ENCODE results near the gene PARK7. TPM values are rescaled to one million over a fixed set of nuclear protein-coding genes. Genes with fewer than 3 reads are reported as not detected.

The PARK7 gene
- total RNA-seq, 1 experiment from 2014 or later: 352 TPM

- DNase-seq (ENCODE audit: low spot score): no peak
- Histone ChIP-seq H3K4me3 (ENCODE audit: low read depth, low read length, poor library complexity, severe bottlenecking) (peak overlapping the region; percentile 79), H3K36me3 (ENCODE audit: insufficient read depth, low read length, poor library complexity, severe bottlenecking) (no peaks in the 10 kb centered on the region), H3K4me1 (ENCODE audit: insufficient read depth, low read length, poor library complexity, severe bottlenecking) (peaks cover 60% of the 10 kb centered on the region), H3K9me3 (ENCODE audit: low read depth, low read length, poor library complexity, severe bottlenecking) (no peaks in the 10 kb centered on the region), H3K27ac (ENCODE audit: low read depth, low read length, poor library complexity, severe bottlenecking) (peak overlapping the region; percentile 85), H3K27me3 (replicated peaks; ENCODE audit: insufficient read depth, low read depth, low read length, poor library complexity) (no peaks in the 10 kb centered on the region)
- intact Hi-C loops (cut with micrococcal nuclease; ENCODE audit: unreplicated experiment): no loop called here
- TF ChIP-seq CTCF (conservative IDR thresholded peaks at IDR 0.05; ENCODE audit: low read depth, low read length) (no peak), EZH2 (IDR thresholded peaks at IDR 0.05; ENCODE audit: borderline replicate concordance, low read depth, low read length, poor library complexity, severe bottlenecking) (no peak)
- POLR2A ChIA-PET (ENCODE audit: low non-redundant PET): no interaction called here
- no TSS peak for BruUV-seq (replicated peaks)
- CTCF ChIA-PET: no interaction called here
Measured at GRCh38 chr1:8025671-8026144, 64.2 kb downstream of the PARK7 start.

GRCh38 chr1:8026153-8026975 lies 64.9 kb downstream of the PARK7 start, which contains the start of gene ERRFI1:
Gene ERRFI1, minus strand, starts transcription at chr1:8026309. Its CDS starts 10,690 bp downstream, at chr1:8015619.
- ChIA-PET CTCF (no interaction called here), POLR2A (ENCODE audit: low non-redundant PET) (no interaction called here)
- DNase-seq (ENCODE audit: low spot score): peak; percentile 95
- TF ChIP-seq EZH2 (IDR thresholded peaks at IDR 0.05; ENCODE audit: borderline replicate concordance, low read depth, low read length, poor library complexity, severe bottlenecking): no peak
- TF ChIP-seq CTCF (conservative IDR thresholded peaks at IDR 0.05; ENCODE audit: low read depth, low read length): no peak
- no peaks in the 10 kb centered on the region for H3K27me3 ChIP-seq (replicated peaks; ENCODE audit: insufficient read depth, low read depth, low read length, poor library complexity)
- intact Hi-C loops (cut with micrococcal nuclease; ENCODE audit: unreplicated experiment): no loop called here
- BruUV-seq (replicated peaks): no TSS peak
- H3K4me1 ChIP-seq (ENCODE audit: insufficient read depth, low read length, poor library complexity, severe bottlenecking): peaks cover 54% of the 10 kb centered on the region
- no peaks in the 10 kb centered on the region for H3K36me3 ChIP-seq (ENCODE audit: insufficient read depth, low read length, poor library complexity, severe bottlenecking)
- H3K9me3 ChIP-seq (ENCODE audit: low read depth, low read length, poor library complexity, severe bottlenecking): no peaks in the 10 kb centered on the region
- H3K4me3 ChIP-seq (ENCODE audit: low read depth, low read length, poor library complexity, severe bottlenecking): peak within 1 kb of the TSS; percentile 79
- peak within 1 kb of the TSS; percentile 85 for H3K27ac ChIP-seq (ENCODE audit: low read depth, low read length, poor library complexity, severe bottlenecking)

GRCh38 chr1:8026976-8027747 lies 65.7 kb downstream of the PARK7 start:
- no TSS peak for BruUV-seq (replicated peaks)
- Histone ChIP-seq H3K36me3 (ENCODE audit: insufficient read depth, low read length, poor library complexity, severe bottlenecking) (no peaks in the 10 kb centered on the region), H3K27ac (ENCODE audit: low read depth, low read length, poor library complexity, severe bottlenecking) (peak overlapping the region; percentile 85), H3K9me3 (ENCODE audit: low read depth, low read length, poor library complexity, severe bottlenecking) (no peaks in the 10 kb centered on the region), H3K27me3 (replicated peaks; ENCODE audit: insufficient read depth, low read depth, low read length, poor library complexity) (no peaks in the 10 kb centered on the region), H3K4me3 (ENCODE audit: low read depth, low read length, poor library complexity, severe bottlenecking) (peak overlapping the region; percentile 79), H3K4me1 (ENCODE audit: insufficient read depth, low read length, poor library complexity, severe bottlenecking) (peaks cover 47% of the 10 kb centered on the region)
- DNase-seq (ENCODE audit: low spot score): no peak
- ChIA-PET CTCF (no interaction called here), POLR2A (ENCODE audit: low non-redundant PET) (no interaction called here)
- no peak for TF ChIP-seq EZH2 (IDR thresholded peaks at IDR 0.05; ENCODE audit: borderline replicate concordance, low read depth, low read length, poor library complexity, severe bottlenecking)
- no peak for TF ChIP-seq CTCF (conservative IDR thresholded peaks at IDR 0.05; ENCODE audit: low read depth, low read length)
- intact Hi-C loops (cut with micrococcal nuclease; ENCODE audit: unreplicated experiment): no loop called here
